ENCODE measurements around the gene IBA57.

Gene IBA57

DNA sequence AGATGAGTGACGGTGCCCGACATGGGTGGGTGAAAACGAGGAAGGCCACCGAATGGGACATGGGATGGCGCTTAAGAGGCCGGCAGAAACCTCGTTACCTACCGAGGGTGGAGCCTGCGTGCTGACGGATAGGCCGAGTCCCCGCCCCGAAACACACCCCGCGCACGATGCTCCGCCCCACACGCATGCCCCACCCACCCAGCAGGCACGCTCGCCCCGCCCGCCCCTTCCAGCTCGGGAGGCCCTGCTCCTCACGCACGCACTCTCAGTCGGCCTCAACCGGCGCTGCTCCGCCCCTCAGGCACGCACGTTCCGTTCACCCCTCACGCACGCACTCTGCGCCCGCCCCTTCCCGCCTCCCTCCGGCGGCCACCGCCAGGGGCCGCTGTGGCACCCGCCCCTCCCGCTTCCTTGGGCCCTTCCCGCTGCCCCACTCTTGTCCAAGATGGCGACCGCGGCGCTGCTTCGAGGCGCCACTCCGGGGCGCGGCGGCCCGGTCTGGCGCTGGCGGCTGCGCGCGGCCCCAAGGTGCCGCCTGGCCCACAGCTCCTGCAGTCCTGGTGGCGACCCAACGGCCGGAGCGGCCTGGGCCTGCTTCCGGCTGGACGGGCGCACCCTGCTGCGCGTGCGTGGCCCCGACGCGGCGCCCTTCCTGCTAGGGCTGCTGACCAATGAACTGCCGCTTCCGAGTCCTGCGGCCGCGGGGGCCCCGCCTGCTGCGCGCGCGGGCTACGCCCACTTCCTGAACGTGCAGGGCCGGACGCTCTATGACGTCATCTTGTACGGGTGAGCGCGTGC, at the start of gene IBA57:
Gene IBA57, plus strand, starts transcription at position 433 of the 798 bp plus-strand sequence. Its CDS starts 13 bp downstream, at position 446.
- POLR2A ChIA-PET, result interaction anchor here (0.6 to 1.5 kb wide), 5 partner anchors 13 to 324 kb away, joined by 3 to 8 read pairs (median 7); no protein-coding TSS in a partner anchor
- DNase-seq (ENCODE audit: extremely low spot score), result peak; percentile 99
- CTCF ChIA-PET, result interaction anchor here (0.6 to 6.1 kb wide), 39 partner anchors 9 to 350 kb away, joined by 3 to 54 read pairs (median 5); partner anchors contain the start of genes GJC2, GUK1 and MRPL55
- TF ChIP-seq, protein P1, sequence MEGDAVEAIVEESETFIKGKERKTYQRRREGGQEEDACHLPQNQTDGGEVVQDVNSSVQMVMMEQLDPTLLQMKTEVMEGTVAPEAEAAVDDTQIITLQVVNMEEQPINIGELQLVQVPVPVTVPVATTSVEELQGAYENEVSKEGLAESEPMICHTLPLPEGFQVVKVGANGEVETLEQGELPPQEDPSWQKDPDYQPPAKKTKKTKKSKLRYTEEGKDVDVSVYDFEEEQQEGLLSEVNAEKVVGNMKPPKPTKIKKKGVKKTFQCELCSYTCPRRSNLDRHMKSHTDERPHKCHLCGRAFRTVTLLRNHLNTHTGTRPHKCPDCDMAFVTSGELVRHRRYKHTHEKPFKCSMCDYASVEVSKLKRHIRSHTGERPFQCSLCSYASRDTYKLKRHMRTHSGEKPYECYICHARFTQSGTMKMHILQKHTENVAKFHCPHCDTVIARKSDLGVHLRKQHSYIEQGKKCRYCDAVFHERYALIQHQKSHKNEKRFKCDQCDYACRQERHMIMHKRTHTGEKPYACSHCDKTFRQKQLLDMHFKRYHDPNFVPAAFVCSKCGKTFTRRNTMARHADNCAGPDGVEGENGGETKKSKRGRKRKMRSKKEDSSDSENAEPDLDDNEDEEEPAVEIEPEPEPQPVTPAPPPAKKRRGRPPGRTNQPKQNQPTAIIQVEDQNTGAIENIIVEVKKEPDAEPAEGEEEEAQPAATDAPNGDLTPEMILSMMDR (IDR thresholded peaks at IDR 0.05; ENCODE audit: control extremely low read depth, extremely low read depth, low read depth, missing control alignments), result peak; percentile 92

DNA sequence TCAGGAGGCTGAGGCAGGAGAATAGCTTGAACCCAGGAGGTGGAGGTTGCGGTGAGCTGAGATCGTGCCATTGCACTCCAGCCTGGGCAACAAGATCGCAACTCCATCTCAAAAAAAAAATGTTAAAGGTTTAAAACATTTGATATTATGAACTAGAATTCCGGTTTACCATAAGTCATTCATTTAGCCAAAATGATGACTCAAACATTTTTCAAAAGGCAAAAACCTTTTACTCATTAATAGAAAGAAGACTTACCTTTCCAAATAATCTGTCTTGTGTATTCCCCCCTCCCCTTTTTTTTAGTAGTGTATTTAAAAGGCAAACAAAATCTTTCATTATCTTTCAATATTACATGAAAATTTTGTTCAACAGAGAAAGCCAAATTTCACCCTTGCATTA, 48.3 kb upstream of the IBA57 start:
- POLR2A ChIA-PET, result no interaction called here

DNA sequence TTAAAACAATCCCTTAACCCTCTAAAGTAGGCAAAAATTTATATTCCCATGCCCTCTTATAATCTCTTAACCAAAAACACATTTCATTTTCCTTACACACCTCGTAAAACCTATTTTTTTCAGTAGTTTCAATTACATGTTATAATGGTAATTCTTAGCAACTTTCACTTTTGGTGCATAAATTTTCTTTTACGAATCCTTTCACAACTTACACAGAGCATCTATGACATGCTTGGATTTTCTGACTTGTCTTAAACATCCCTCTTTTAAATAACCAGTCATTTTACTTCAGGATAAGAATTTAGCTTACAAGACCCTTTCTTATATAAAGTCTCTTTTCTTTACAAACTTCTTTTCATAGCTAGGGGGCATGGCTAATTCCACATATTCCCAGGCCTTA, 47.6 kb upstream of the IBA57 start:
- CTCF ChIA-PET, result interaction anchor here (5.4 kb wide), 1 partner anchor 13 kb away, joined by 50 read pairs; no protein-coding TSS in a partner anchor
- TF ChIP-seq, protein P1 (IDR thresholded peaks at IDR 0.05; ENCODE audit: control extremely low read depth, extremely low read depth, low read depth, missing control alignments), result no peak
- no peak for DNase-seq (ENCODE audit: extremely low spot score)
- POLR2A ChIA-PET, result no interaction called here

More for the DNA sequence above, 48.3 kb upstream of the IBA57 start:
- CTCF ChIA-PET, result interaction anchor here (1.3 kb wide), 1 partner anchor 13 kb away, joined by 4 read pairs; no protein-coding TSS in a partner anchor
- TF ChIP-seq, protein P1 (IDR thresholded peaks at IDR 0.05; ENCODE audit: control extremely low read depth, extremely low read depth, low read depth, missing control alignments), result no peak
- no peak for DNase-seq (ENCODE audit: extremely low spot score)

DNA sequence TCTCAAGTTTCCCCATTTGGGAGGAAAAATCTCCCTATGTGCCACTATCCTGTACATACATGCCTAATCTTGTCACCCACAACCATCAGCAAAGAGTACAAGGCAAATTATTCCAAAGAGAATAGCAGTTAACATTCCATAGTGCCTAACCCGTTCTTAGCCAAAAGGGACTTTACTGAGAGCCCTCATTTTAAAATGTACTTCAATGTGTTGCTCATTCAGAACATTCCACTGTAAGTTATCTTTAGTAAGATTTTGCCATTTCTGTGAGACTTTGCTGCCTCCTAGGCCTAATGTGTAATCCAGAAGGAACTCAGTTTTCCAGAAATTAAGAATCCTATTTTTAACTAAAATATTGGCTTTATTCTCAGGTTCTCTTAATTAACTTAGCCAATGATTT, 45.3 kb upstream of the IBA57 start:
- CTCF ChIA-PET, result interaction anchor here (5.4 kb wide), 1 partner anchor 11 kb away, joined by 50 read pairs; no protein-coding TSS in a partner anchor
- TF ChIP-seq, protein P1 (IDR thresholded peaks at IDR 0.05; ENCODE audit: control extremely low read depth, extremely low read depth, low read depth, missing control alignments), result no peak
- POLR2A ChIA-PET, result no interaction called here
- no peak for DNase-seq (ENCODE audit: extremely low spot score)

DNA sequence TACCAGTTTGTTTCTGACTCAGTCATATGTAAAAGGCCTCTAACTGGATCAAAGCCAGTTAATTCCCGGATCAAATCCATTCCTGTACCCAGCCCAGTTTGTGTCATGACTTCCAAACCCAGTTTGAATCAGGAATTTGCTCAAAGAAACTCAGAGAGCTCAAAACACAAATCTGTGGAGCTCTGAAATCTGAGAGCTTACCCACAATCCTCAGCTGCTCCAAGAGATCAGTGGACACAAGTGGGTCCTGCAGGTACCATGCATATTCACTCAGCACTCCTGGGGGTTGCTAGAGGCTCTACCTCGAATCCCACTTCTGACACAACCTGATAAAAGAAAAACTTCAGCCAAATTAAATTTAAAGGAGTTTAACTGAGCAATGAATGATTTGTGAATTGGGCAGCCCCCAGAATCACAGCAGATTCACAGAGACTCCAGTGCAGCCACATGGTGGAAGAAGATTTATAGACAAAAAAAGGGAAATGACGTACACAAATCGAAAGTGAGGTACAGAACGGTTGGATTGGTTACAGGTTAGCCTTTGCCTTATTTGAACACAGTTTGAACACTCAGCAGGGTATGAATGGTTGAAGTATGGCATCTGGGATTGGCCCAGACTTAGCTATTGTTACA, 44.6 kb upstream of the IBA57 start:
- CTCF ChIA-PET, result interaction anchor here (0.9 to 5.4 kb wide), 2 partner anchors 10 to 391 kb away, joined by 3 to 50 read pairs; no protein-coding TSS in a partner anchor
- TF ChIP-seq, protein P1 (IDR thresholded peaks at IDR 0.05; ENCODE audit: control extremely low read depth, extremely low read depth, low read depth, missing control alignments), result no peak
- DNase-seq (ENCODE audit: extremely low spot score), result no peak
- POLR2A ChIA-PET, result no interaction called here

DNA sequence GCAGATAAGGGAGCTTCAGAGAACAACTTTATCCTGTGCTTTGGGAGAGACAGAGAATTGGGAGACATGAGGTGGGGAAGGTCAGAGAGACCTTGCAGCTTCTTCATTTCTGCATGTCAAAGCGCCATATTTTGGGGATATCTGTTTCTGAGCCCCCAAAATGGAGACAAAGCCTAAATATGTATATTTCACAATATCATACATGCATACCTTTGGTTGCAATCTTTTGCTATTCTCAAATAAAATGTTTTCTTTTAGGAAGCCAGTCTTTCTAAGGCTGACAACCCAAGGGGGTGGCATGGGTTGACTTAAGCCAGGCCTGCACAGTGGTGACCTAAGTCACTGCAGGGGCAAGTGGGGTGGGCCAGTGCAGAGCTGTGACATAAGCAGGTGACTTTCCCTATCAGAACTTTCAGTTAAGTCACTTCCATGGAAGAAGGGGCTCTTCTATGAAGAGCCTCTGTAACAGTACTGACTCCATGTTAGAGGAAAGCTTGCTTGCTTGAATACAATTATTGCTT, 42.6 kb upstream of the IBA57 start:
- TF ChIP-seq, protein P1 (IDR thresholded peaks at IDR 0.05; ENCODE audit: control extremely low read depth, extremely low read depth, low read depth, missing control alignments), result no peak
- ChIA-PET CTCF (interaction anchor here (0.9 to 5.4 kb wide), 4 partner anchors 8 to 44 kb away, joined by 3 to 50 read pairs (median 6); partner anchors contain the start of gene IBA57), POLR2A (no interaction called here)
- DNase-seq (ENCODE audit: extremely low spot score), result no peak
